ENCODE measurements around the gene SFXN3.

The SFXN3 gene

GRCh38 chr10:101087376-101087775 lies 56.3 kb downstream of the SFXN3 start:
- no peaks in the 10 kb centered on the region for H3K9me3 ChIP-seq
- no peaks in the 10 kb centered on the region for H3K4me1 ChIP-seq
- no peak overlapping the region for H3K4me3 ChIP-seq
- DNase-seq (ENCODE audit: low spot score in 2 of 2) = no peak
- H3K27me3 ChIP-seq (ENCODE audit: low read depth) = peaks cover 66% of the 10 kb centered on the region
- in situ Hi-C loops (cut with MboI; ENCODE audit: low sequenced_read_pairs) = no loop called here
- H3K36me3 ChIP-seq (replicated peaks) = no peaks in the 10 kb centered on the region

GRCh38 chr10:101087965-101088364 lies 56.9 kb downstream of the SFXN3 start:
- H3K9me3 ChIP-seq = no peaks in the 10 kb centered on the region
- H3K36me3 ChIP-seq (replicated peaks) = no peaks in the 10 kb centered on the region
- no peak for DNase-seq (ENCODE audit: low spot score in 2 of 2)
- H3K27me3 ChIP-seq (ENCODE audit: low read depth) = peaks cover 60% of the 10 kb centered on the region
- in situ Hi-C loops (cut with MboI; ENCODE audit: low sequenced_read_pairs) = no loop called here
- no peak overlapping the region for H3K4me3 ChIP-seq
- H3K4me1 ChIP-seq = no peaks in the 10 kb centered on the region

GRCh38 chr10:101089520-101090299 lies 58.7 kb downstream of the SFXN3 start:
- in situ Hi-C loops (cut with MboI; ENCODE audit: low sequenced_read_pairs) = no loop called here
- DNase-seq (ENCODE audit: low spot score in 2 of 2) = no peak
- Histone ChIP-seq H3K36me3 (replicated peaks) (no peaks in the 10 kb centered on the region), H3K27me3 (ENCODE audit: low read depth) (peaks cover 44% of the 10 kb centered on the region), H3K4me3 (no peak overlapping the region), H3K4me1 (no peaks in the 10 kb centered on the region), H3K9me3 (no peaks in the 10 kb centered on the region)

- H3K27me3 ChIP-seq (ENCODE audit: low read depth) = peaks cover 35% of the 10 kb centered on the region
- H3K9me3 ChIP-seq = no peaks in the 10 kb centered on the region
- H3K4me3 ChIP-seq = no peak overlapping the region
- in situ Hi-C loops (cut with MboI; ENCODE audit: low sequenced_read_pairs) = no loop called here
- no peaks in the 10 kb centered on the region for H3K4me1 ChIP-seq
- H3K36me3 ChIP-seq (replicated peaks) = no peaks in the 10 kb centered on the region
- DNase-seq (ENCODE audit: low spot score in 2 of 2) = no peak
Observed at GRCh38 chr10:101090597-101090996, 59.6 kb downstream of the SFXN3 start.
